Endothelial cell of umbilical vein (primary cell): Measurements from ENCODE around the gene PGBD5. TPM values are rescaled to one million over a fixed set of nuclear protein-coding genes. Genes with fewer than 3 reads are reported as not detected.

Experiments used
- BruUV-seq: library from RNA; stranded (reverse); fragments of 400-500 nt; replicated peaks from 2 replicates; lab custom pipeline; 2021; lab: Mats Ljungman, UMichigan
- CTCF ChIA-PET: fragments of 300-600, 350-600 bp; sonication (Branson Sonifier 250); formaldehyde crosslinking; loops from one replicate; lab custom pipeline; 2021; ENCODE audit warnings: antibody characterized with exemption, inconsistent platforms; lab: Charles Lee
- POLR2A ChIA-PET: fragments of 300-600, 350-600 bp; sonication (Branson Sonifier 250); formaldehyde crosslinking; loops from one replicate; lab custom pipeline; 2021; ENCODE audit warnings: antibody characterized with exemption, inconsistent platforms; lab: Charles Lee
- DNase-seq: peaks from one replicate; pipeline ENCODE4 v3.0.0-alpha.2; 2011; ENCODE audit warnings: low read depth, low spot score
- FAIRE-seq: peaks from 2 replicates; lab custom pipeline; 2011; peaks lifted over from hg19 to GRCh38; lab: Jason Lieb, UNC
- H2AFZ ChIP-seq: 2 replicates; pipeline ENCODE4 v1.6.0; 2012; ENCODE audit warnings: low read depth, low read length, control low read depth, inconsistent platforms
- H3K27ac ChIP-seq: 2 replicates; pipeline ENCODE4 v1.5.1; 2011; ENCODE audit warnings: low read depth, mild to moderate bottlenecking, control low read depth, low read length, moderate library complexity; ENCODE audit not compliant: insufficient read depth
- H3K27me3 ChIP-seq, 2 experiments: 2 replicates each; pipeline versions ENCODE4 v1.6.0 to v1.6.1; 2011; ENCODE audit warnings: low read length in 2 of 2, mixed read lengths in 1 of 2; ENCODE audit not compliant: control insufficient read depth in 2 of 2, insufficient read depth in 2 of 2
- H3K36me3 ChIP-seq, 2 experiments: 2 replicates in 1 of 2; 3 replicates in 1 of 2; pipeline ENCODE4 v1.5.1; 2011; ENCODE audit warnings: low read length in 2 of 2, mild to moderate bottlenecking in 1 of 2, moderate library complexity in 1 of 2; ENCODE audit not compliant: control insufficient read depth in 2 of 2, insufficient read depth in 2 of 2; ENCODE audit errors: extremely low read depth in 1 of 2
- H3K4me1 ChIP-seq: 3 replicates; pipeline ENCODE4 v1.5.1; 2011; ENCODE audit warnings: mild to moderate bottlenecking, low read length; ENCODE audit not compliant: control insufficient read depth, insufficient read depth; ENCODE audit errors: extremely low read depth
- H3K4me2 ChIP-seq: 2 replicates; pipeline ENCODE4 v1.6.1; 2011; ENCODE audit warnings: low read length, control low read depth, mixed read lengths; ENCODE audit not compliant: insufficient read depth
- H3K4me3 ChIP-seq, 3 experiments: fragments of 200-600 bp in 1 of 3; sonication (generic), shearing (Covaris generic) in 1 of 3; replicated peaks in 1 of 3; 2 replicates each; pipeline ENCODE4 v1.5.1; 2011 to 2016; ENCODE audit warnings: control low read depth in 3 of 3, low read length in 3 of 3, mild to moderate bottlenecking in 2 of 3, inconsistent platforms in 1 of 3, low read depth in 1 of 3, moderate library complexity in 1 of 3; ENCODE audit not compliant: insufficient read depth in 1 of 3
- H3K79me2 ChIP-seq: 2 replicates; pipeline ENCODE4 v1.6.0; 2012; ENCODE audit warnings: low read length, inconsistent platforms; ENCODE audit not compliant: control insufficient read depth, insufficient read depth
- H3K9ac ChIP-seq: replicated peaks from 2 replicates; pipeline ENCODE3; 2011; ENCODE audit warnings: low read length, control low read depth; ENCODE audit not compliant: insufficient read depth; ENCODE audit errors: extremely low read depth
- H3K9me1 ChIP-seq: replicated peaks from 3 replicates; pipeline ENCODE4 v1.6.0; 2011; ENCODE audit warnings: mild to moderate bottlenecking, low read length; ENCODE audit not compliant: control insufficient read depth, insufficient read depth; ENCODE audit errors: extremely low read depth
- H3K9me3 ChIP-seq: replicated peaks from 2 replicates; pipeline ENCODE4 v1.5.1; 2012; ENCODE audit warnings: low read length, inconsistent platforms; ENCODE audit not compliant: control insufficient read depth, insufficient read depth
- H4K20me1 ChIP-seq: replicated peaks from 2 replicates; pipeline ENCODE3; 2011; ENCODE audit warnings: mild to moderate bottlenecking, low read length; ENCODE audit not compliant: control insufficient read depth, insufficient read depth; ENCODE audit errors: extremely low read depth
- CTCF ChIP-seq, 2 donors: IDR thresholded peaks; 1 replicate in 1 of 2; 2 replicates in 1 of 2; pipeline ENCODE4 v1.5.1; 2011; ENCODE audit warnings: low read length in 2 of 2, mild to moderate bottlenecking in 2 of 2, moderate library complexity in 2 of 2, control low read depth in 1 of 2, inconsistent platforms in 1 of 2, low read depth in 1 of 2; ENCODE audit not compliant: insufficient read depth in 1 of 2; ENCODE audit errors: extremely low read depth in 1 of 2
- EZH2 ChIP-seq: IDR thresholded peaks from 2 replicates; pipeline ENCODE4 v1.6.1; 2012; ENCODE audit warnings: borderline replicate concordance, low read depth, mild to moderate bottlenecking, moderate library complexity, low read length, inconsistent platforms; ENCODE audit not compliant: severe bottlenecking
- FOS ChIP-seq: IDR thresholded peaks from 2 replicates; pipeline ENCODE4 v1.6.1; 2011; ENCODE audit warnings: mild to moderate bottlenecking, low read length, moderate library complexity, borderline replicate concordance; ENCODE audit not compliant: insufficient read depth
- GATA2 ChIP-seq: IDR thresholded peaks from 2 replicates; pipeline ENCODE4 v1.7.0; 2011; ENCODE audit warnings: low read depth, mild to moderate bottlenecking, moderate library complexity, mixed read lengths, low read length; ENCODE audit not compliant: insufficient read length, insufficient read depth
- JUN ChIP-seq: IDR thresholded peaks from 2 replicates; pipeline ENCODE4 v1.6.1; 2011; ENCODE audit warnings: borderline replicate concordance, low read depth; ENCODE audit not compliant: insufficient read length, insufficient read depth
- MAX ChIP-seq: IDR thresholded peaks from 2 replicates; pipeline ENCODE4 v1.6.1; 2011; ENCODE audit not compliant: insufficient read depth, insufficient read length
- MYC ChIP-seq: IDR thresholded peaks from one replicate; pipeline ENCODE4 v1.6.1; 2011; ENCODE audit warnings: mild to moderate bottlenecking, low read depth, low read length
- POLR2A ChIP-seq: IDR thresholded peaks from 2 replicates; pipeline ENCODE4 v1.6.1; 2012; ENCODE audit warnings: low read depth, mild to moderate bottlenecking, control low read depth, low read length
- POLR2AphosphoS5 ChIP-seq: IDR thresholded peaks from 2 replicates; pipeline ENCODE4 v1.6.1; 2012; ENCODE audit warnings: low read depth, mild to moderate bottlenecking, control low read depth, low read length, moderate library complexity; ENCODE audit not compliant: insufficient read depth
- dilution Hi-C: fragments of 300-500 bp; cut with MboI; formaldehyde crosslinking; loops from one replicate; pipeline ENCODE4 v1.15.0; 2019; ENCODE audit warnings: low sequenced_read_pairs; ENCODE audit not compliant: extremely low pct_ligation_motif_present
- intact Hi-C: fragments of 100-400 bp; cut with micrococcal nuclease; formaldehyde crosslinking; loops from one replicate; pipeline ENCODE4 v1.10.0; 2022
- polyA plus RNA-seq, 4 experiments: library from polyadenylated mRNA; depleted of rRNA in 3 of 4; stranded (reverse) in 3 of 4; unstranded in 1 of 4; fragments of >200 nt; gene quantifications; 2 replicates each; pipeline versions ENCODE4 v1.2.1 to v1.2.3, GENCODE V29; 2011 to 2012; ENCODE audit warnings: missing spikeins in 1 of 4
- total RNA-seq: library from RNA; stranded (reverse); gene quantifications from 2 replicates; pipeline ENCODE4 v1.2.3, GENCODE V29; 2021

PGBD5 gene
- total and polyA plus RNA-seq, 2 donors (not counting 3 experiments of a cell fraction or from before 2014, with no cell fraction given) = 0.03 TPM; not detected in 1

GRCh38 chr1:230366504-230366915 is 59.6 kb downstream of the PGBD5 start:
- Histone ChIP-seq H3K27me3 (no peaks in the 10 kb centered on the region), H3K9me3 (no peaks in the 10 kb centered on the region), H2AFZ (no peak overlapping the region), H4K20me1 (no peaks in the 10 kb centered on the region), H3K27ac (no peak overlapping the region), H3K36me3 (no peaks in the 10 kb centered on the region), H3K9ac (no peak overlapping the region), H3K79me2 (no peaks in the 10 kb centered on the region), H3K4me3 (no peak overlapping the region), H3K4me1 (no peaks in the 10 kb centered on the region), H3K9me1 (no peaks in the 10 kb centered on the region), H3K4me2 (no peak overlapping the region)
- FAIRE-seq (no peak), DNase-seq (no peak)
- intact Hi-C loops (no loop called here), dilution Hi-C loops (no loop called here)
- no peak for TF ChIP-seq MAX
- TF ChIP-seq POLR2AphosphoS5 = no peak
- no peak for TF ChIP-seq CTCF (IDR thresholded peaks at IDR 0.05; ENCODE audit: extremely low read depth in 1 of 2, insufficient read depth in 1 of 2, low read depth in 1 of 2, low read length in 2 of 2)
- TF ChIP-seq POLR2A = no peak
- TF ChIP-seq MYC = no peak
- TF ChIP-seq JUN = no peak
- no peak for TF ChIP-seq EZH2
- no peak for TF ChIP-seq FOS
- no peak for TF ChIP-seq GATA2
- BruUV-seq = no TSS peak
- CTCF ChIA-PET = no interaction called here
- POLR2A ChIA-PET = no interaction called here
